ENCODE results near the gene PLP2. TPM values are rescaled to one million over a fixed set of nuclear protein-coding genes. Genes with fewer than 3 reads are reported as not detected.

PLP2 gene
- total RNA-seq, 4 donors from 2014 or later, result 57.9 to 78.7 (median 67.9) TPM

DNA sequence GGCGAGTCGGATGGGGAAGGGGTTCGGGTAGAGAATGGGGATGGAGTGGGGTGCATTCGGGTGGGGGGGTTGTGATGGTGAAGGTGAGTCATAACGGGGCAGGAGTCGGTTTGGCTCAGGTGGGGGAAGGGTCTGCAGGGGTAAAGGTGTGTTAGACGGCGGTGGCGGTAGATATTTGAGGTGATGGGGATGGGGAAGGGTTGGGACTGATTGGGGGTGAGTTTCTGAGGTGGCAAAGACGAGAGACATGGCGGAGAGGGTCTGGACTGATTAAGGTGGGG lies 27.6 kb downstream of the PLP2 start:
- Histone ChIP-seq H3K36me3 (no peaks in the 10 kb centered on the region), H3K4me3 (peak overlapping the region in 1 of 2 donors; percentile 48), H3K27me3 (no peaks in the 10 kb centered on the region), H3K4me1 (peaks cover 0 to 15% (median 0%) of the 10 kb centered on the region in 3 donors), H3K27ac (no peak overlapping the region), H3K9me3 (no peaks in the 10 kb centered on the region)
- no peak for TF ChIP-seq POLR2A (IDR thresholded peaks at IDR 0.05)
- no peak for TF ChIP-seq CTCF (IDR thresholded peaks at IDR 0.05)
- ATAC-seq, result no peak
- 7 to 34% methylated on average over 7 to 10 of the region's 11 CpGs for WGBS, 2 donors (ENCODE audit: low coverage in 1 of 2)

DNA sequence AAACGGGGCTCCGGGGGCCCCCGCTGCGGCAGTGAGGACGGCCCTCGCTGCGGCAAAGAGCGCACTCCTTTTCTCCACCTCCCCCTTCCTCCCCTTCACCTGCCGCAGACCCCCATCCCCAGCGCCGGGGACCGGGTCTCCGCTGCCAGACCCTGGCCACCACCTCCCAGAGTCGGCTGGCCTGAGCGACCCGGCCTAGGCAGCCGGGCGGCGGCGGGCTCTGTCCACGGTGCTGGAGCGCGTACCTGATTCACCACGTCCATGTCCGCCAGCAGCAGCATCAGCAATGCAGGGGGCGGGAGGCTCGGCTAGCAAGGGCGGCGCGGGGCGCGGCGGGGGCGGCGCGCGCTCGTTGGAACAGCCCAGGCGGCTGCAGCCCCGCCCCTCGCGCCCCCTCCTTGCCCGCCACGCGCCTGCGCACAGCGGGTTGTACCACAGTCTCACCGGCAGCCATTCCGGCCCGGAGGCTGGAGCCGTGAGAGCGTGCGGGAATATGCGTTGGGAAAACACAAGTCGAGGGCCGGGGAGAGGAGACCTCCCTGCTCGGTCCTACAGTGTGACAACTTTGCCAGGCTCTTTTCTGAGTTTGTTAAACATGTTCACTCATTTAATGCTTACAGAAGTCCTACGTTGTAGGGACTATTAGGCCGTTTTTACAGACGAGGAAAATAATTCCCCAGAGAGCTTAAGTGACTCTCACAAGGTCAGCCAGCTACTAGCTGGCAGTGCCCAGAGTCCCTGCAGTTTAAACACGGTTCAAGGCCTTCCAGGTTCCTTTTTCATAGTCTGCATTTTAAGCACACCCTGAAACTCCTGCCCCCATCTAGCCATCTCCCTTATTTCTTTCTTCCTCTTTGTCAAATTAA lies 28.4 kb downstream of the PLP2 start, which contains the start of gene SYP:
Gene SYP (minus strand): TSS at position 288 of the 866 bp plus-strand sequence. CDS start 7 bp downstream, at position 281.
- Histone ChIP-seq H3K36me3 (no peaks in the 10 kb centered on the region), H3K27me3 (no peaks in the 10 kb centered on the region), H3K27ac (peak within 1 kb of the TSS in 3 of 4 donors; percentile 66 to 77 (median 71)), H3K4me1 (peaks cover 0 to 15% (median 0%) of the 10 kb centered on the region in 3 donors), H3K9me3 (no peaks in the 10 kb centered on the region), H3K4me3 (peak within 1 kb of the TSS; percentile 21 to 48)
- TF ChIP-seq POLR2AphosphoS5 (IDR thresholded peaks at IDR 0.05), result peak; percentile 69
- TF ChIP-seq POLR2A (IDR thresholded peaks at IDR 0.05), result peak; percentile 34 to 56
- TF ChIP-seq CTCF (IDR thresholded peaks at IDR 0.05), result peak in 1 of 4 experiments; percentile 24
- TF ChIP-seq EP300 (IDR thresholded peaks at IDR 0.05), result no peak
- 0 to 9% methylated on average over 1 to 4 of the region's 61 CpGs for WGBS, 2 donors (ENCODE audit: low coverage in 1 of 2)
- ATAC-seq, result peak; percentile 97

DNA sequence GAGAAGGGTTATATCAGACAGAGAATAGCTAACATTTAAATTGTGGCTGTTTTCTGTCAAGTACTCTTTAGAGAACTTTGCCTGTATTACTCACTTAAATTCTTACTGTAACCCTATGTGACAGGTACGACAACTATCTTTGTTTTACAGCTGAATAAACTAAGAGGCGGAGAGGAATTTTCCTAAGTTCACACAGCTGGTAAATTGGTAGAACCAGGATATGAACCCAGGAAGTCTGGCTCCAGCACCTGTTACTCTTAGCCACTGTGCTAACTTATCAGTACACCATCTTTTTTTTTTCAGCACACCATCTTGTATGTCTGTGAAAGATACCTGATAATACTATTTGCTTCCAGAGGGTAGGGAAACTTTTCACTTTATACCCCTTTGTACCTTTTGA lies 30.3 kb downstream of the PLP2 start:
- no peak overlapping the region for H3K4me3 ChIP-seq
- H3K36me3 ChIP-seq, result no peaks in the 10 kb centered on the region
- H3K27me3 ChIP-seq, result no peaks in the 10 kb centered on the region
- H3K27ac ChIP-seq, result no peak overlapping the region
- ATAC-seq, result no peak
- 74 to 84% methylated on average over 2 of the region's 2 CpGs for WGBS, 2 donors (ENCODE audit: low coverage in 1 of 2)
- TF ChIP-seq CTCF (IDR thresholded peaks at IDR 0.05) (no peak), EP300 (IDR thresholded peaks at IDR 0.05) (no peak), POLR2AphosphoS5 (IDR thresholded peaks at IDR 0.05) (no peak), POLR2A (IDR thresholded peaks at IDR 0.05) (no peak)
- no peaks in the 10 kb centered on the region for H3K9me3 ChIP-seq
- peaks cover 0 to 15% (median 0%) of the 10 kb centered on the region in 3 donors for H3K4me1 ChIP-seq

DNA sequence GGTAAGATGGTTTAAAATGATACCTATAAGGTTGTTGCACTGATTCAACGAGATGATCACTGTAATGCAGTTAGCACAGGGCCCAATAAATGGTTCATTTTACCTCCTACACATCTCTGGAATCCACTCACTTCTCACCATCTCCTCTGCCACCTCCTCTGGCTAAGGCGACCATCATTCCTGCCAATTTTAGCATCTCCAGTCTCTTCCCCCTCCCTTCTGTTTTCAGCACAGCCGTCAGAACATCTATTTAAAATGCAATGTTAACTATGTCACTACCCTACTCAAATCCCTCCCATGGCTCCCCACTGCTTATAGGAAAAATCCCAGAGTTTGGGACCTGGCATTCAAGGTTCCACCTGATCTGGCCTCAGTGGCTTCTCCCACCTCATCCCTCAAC lies 31.8 kb downstream of the PLP2 start:
- H3K4me3 ChIP-seq, result no peak overlapping the region

More for the DNA sequence above, 31.8 kb downstream of the PLP2 start:
- no peak overlapping the region for H3K27ac ChIP-seq
- H3K4me1 ChIP-seq, result peaks cover 0 to 15% (median 0%) of the 10 kb centered on the region in 3 donors
- no peak for ATAC-seq
- H3K27me3 ChIP-seq, result no peaks in the 10 kb centered on the region
- 58 to 62% methylated on average over 3 of the region's 3 CpGs for WGBS, 2 donors (ENCODE audit: low coverage in 1 of 2)
- TF ChIP-seq CTCF (IDR thresholded peaks at IDR 0.05), result no peak
- no peak for TF ChIP-seq POLR2AphosphoS5 (IDR thresholded peaks at IDR 0.05)
- no peak for TF ChIP-seq POLR2A (IDR thresholded peaks at IDR 0.05)
- no peak for TF ChIP-seq EP300 (IDR thresholded peaks at IDR 0.05)
- no peaks in the 10 kb centered on the region for H3K36me3 ChIP-seq
- H3K9me3 ChIP-seq, result no peaks in the 10 kb centered on the region
